ENCODE results near the gene ZNF3.

Gene ZNF3

GRCh38 chr7:100088095-100088620 lies 6.6 kb upstream of the ZNF3 start:
- DNase-seq: no peak

DNA sequence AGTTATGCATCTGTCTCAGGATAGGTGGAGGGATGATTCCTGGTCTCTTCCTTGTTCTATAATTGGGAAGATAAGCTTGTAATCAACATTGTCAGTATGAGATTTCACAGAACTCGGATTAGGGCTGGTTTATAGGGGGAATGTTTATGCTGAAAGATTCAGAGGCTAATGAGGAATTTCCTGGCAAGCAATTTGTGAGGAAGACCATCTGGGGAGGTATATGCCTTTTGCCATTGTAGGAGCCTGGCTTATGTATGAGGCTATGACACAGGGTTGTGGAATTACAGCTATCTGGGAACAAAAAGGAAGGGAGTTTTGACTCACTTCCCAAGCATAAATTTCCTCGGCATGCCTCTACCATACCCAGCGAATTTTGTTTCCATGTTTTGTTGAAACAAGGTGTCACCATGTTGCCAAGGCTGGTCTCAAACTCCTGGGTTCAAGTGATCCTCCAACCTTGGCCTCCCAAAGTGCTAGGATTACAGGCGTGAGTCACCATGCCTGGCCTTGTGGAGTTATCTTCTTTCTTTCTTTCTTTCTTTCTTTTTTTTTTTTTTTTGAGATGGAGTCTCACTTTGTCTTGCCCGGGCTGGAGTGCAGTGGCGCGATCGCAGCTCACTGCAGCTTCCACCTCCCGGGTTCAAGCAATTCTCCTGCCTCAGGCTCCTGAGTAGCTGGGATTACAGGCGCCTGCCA lies 5.7 kb upstream of the ZNF3 start:
- no peak for DNase-seq

- no peak for DNase-seq
Measured at GRCh38 chr7:100085515-100085914, 4.0 kb upstream of the ZNF3 start.

DNA sequence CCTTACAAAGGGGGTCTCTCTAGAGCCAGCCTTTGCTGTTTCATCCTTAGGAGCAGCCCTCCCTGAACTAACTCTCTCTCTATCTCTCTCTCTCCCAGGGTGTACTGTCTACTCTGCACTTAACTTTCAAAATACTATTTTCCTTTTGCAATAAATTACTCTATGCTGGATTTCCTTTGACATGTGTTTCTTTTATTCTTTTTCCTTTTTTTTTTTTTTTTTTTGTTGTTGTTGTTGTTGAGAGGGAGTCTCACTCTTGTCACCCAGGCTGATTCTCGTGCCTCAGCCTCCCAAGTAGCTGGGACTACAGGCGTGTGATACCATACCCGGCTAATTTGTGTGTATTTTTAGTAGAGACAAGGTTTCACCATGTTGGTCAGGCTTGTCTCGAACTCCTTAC lies 1.5 kb upstream of the ZNF3 start:
- no peak for DNase-seq

DNA sequence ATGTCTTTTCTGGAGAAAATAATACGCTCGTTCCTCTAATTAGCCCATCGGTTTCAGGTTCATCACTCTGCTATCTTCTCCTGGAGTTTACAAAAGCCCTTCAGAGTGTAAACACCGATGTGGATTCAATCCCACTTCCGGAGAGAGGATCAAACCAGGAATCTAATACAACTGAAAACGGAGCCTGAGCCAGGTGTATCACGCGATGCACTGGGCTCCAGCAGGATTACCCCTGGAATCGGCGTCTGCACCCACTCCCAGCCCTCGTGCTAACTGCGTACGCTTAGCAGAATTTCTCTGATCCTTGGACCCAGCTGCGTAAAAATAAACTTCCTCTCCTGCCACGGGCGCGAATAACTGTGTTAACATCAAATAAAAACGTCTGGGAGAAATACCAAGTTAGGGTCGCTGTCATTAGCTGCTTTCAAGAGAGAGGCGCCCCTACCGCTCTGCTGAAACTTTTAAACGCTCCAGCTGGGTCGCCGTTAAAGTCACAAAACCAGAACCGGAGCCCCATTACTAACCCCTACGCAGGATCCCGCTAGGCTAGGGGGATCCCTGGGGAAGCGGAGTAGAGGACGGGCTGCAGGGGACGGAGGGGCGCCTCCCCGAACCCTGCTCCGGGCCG lies 502 bp downstream of the ZNF3 start:
- DNase-seq: no peak

DNA sequence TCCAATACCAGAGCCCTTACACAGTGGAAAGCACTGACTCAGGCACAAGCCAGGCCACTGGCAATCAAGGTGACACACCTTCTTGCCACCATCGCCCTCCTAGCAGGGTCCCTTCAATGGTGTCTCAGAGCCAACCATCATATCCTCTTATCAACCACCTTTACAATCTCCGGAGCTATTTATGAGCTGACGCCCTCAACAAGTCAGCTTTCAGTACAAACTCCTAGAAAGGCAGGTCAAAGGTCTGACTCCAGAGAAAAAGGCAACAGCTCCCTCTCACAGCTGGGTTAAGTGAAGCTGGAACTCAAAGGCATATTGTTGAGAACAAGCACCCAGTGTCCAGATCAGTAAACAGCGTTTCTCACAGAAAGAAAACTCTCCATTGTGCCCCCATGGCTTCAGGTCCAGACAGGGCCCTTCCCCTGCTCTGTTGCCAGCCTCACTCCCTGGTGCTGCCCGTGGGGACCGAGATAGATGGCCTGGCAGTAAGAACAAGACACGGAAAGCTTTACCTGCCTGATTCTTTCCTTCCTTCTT lies 2.4 kb downstream of the ZNF3 start:
- no peak for DNase-seq

DNA sequence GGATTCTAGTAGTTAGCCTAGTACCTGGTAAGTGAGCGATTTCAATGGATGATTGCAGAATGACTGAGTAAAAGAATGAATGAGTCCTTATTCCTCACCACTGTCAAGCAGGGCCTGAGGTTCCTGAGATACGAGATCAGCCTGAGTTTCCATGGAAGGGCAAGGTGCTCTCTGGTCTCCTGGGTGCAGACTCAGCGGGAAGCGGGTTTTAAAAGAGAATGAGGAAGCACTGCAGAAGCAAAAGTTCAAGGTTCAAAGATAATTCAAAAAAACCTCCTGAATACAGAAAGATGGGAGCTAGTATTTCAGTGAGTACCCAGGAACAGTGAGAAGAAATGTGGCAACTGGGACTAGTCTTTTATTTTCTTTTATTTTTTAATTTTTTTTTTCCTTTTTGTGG lies 4.3 kb downstream of the ZNF3 start:
- no peak for DNase-seq

DNA sequence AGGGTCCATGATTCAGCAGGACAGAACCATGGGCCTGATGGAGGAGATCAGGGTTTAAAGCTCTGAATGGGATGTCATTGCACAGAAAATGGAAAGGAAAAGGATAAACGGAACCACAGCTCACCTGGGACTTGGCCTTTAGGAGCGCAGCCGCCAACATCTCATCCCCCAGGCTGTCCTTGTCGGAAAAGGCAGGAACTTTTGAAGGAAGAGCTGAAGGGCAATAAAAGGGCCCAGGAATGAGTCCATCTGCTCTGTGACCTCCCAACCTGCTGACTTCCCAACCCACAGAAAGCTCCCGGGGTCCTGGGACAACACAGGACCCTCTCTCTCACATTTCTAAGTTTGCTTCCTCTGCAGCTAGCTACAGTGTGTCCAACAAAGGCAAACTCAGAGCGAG lies 6.1 kb downstream of the ZNF3 start:
- no peak for DNase-seq

- DNase-seq: no peak
Measured at GRCh38 chr7:100074841-100075240, 6.7 kb downstream of the ZNF3 start.

DNA sequence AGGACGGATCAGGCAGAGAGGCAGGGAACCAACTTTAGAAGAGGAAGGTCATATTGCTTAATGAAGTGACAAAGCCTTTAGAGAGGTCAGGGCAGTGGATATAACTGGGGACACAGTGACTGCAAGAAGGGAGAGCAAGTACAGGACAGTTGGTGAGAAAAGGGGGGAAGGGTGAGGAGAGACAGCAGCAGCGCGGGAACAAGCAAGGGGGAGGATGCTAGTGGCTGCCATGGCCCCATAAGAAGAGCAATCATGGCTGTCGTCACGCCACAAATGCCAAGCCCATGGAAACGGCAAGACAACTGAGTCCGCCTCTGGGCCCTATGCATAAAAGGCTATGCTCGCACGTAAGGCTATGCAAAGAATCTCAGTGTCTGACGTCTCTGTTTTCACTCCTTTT lies 9.1 kb downstream of the ZNF3 start:
- DNase-seq: no peak

- DNase-seq: no peak
Measured at GRCh38 chr7:100071018-100071723, 10.4 kb downstream of the ZNF3 start.

DNA sequence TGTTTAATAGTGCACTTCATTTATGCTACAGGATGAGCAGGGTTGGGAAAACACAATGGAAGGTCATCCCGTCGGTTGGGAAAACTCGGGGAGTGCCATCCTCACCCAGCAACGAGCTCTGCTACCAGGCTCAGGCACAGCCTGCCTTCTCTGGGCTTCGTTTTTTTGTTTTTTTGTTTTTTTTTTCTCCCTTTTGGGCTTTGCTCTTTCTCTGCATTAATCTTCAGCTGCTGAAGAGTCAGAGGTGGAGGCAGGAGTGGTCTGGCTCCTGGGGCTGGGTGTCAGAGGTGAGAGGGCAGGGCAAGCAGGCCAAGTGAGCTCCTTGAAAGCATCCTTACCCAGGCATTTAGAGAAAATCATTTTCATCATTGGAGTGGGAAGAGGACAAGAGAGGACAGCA lies 11.5 kb downstream of the ZNF3 start:
- no peak for DNase-seq

GRCh38 chr7:100066953-100067352 lies 14.6 kb downstream of the ZNF3 start:
- no peak for DNase-seq

- DNase-seq: no peak
Measured at GRCh38 chr7:100065452-100066186, 15.9 kb downstream of the ZNF3 start.

GRCh38 chr7:100064162-100064561 lies 17.4 kb downstream of the ZNF3 start:
- DNase-seq: no peak

- no peak for DNase-seq
Measured at GRCh38 chr7:100063376-100063775, 18.1 kb downstream of the ZNF3 start.

DNA sequence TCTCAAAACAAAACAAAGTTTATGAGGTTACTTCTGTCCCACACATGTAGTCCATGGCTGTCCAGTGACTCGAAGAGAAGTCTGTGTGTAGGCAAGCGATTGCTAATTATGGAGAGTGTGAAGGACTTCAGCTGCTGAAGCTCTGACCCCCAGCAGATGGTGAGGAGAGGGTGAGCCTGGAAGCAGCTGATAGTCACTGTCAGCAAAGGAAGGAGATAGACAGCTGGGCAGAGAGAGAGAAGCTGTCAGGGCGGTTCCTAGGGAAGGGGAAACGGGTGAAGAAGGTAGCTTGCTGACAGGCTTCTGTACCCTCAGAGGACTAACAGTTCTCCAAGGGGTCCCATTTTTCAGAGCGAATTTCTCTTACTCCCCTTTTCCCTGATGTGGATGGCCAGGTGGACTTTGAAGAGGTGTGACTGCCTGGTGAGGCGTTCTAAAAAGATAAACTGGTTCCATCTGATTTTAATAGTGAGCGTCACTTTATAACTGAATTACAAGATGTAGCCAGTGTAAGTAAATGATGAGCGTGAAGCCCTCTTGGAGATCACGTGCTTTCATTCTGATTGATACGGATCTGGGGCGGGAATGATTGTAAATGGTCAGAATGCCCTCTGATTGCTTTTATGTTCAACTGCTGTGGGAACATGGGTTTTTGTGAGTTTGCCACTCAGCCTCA lies 19.9 kb downstream of the ZNF3 start:
- no peak for DNase-seq

- DNase-seq: no peak
Measured at GRCh38 chr7:100059251-100059739, 22.2 kb downstream of the ZNF3 start.

GRCh38 chr7:100057006-100057405 lies 24.5 kb downstream of the ZNF3 start:
- DNase-seq: no peak

DNA sequence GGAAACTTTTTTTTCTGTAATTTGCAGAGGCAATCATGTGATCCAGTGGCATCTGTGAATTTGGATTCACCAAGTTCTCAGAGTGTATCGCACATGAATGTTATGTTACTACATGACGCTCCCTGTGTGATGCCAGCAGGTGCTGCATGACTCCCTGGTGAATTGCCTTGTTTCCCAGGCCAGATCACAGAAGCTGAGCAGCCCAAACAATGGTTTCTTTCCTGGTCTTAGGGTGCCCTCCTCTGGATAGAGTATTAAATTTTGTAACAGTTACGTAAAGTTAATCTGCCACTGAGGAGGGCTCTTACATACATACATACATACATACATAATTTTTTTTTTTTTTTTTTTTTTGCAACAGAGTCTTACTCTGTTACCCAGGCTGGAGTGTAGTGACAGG lies 28.3 kb downstream of the ZNF3 start:
- DNase-seq: peak; percentile 32

DNA sequence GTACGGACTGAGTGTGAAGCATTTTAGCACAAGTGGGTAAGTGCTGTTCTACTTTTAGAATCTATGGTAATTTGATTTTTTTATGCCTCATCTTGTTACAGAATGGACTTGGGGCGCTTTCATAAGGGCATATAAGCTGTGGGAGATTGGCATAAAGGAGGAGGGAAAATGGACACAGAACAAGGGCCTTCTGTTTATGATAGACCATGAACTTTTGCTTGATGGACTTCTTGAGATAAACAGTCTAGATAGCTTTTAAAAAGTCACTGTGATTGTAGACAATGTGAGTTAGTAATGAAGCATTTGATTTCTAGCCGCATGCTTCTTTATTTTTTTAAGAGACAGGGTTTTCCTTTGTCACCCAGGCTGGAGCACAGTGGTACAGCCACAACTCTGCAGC lies 29.9 kb downstream of the ZNF3 start:
- no peak for DNase-seq
